GM19035 (cell line): ENCODE data around the gene FRMPD2.
"Not testable (repeated sequence)": the region's sequence is repeated elsewhere in the genome, so short reads cannot be mapped to it uniquely, and the experiment has no call there.

ENCODE experiments used
- ATAC-seq: cut with Tn5 transposase; IDR thresholded peaks from one replicate; pipeline ENCODE4 v1.9.1; 2021; ENCODE audit not compliant: unreplicated experiment

The FRMPD2 gene

GRCh38 chr10:48235501-48235900 is 39.0 kb downstream of the FRMPD2 start:
- no peak for ATAC-seq

GRCh38 chr10:48234787-48235186 is 39.7 kb downstream of the FRMPD2 start:
- no peak for ATAC-seq

- ATAC-seq: no peak
Observed at GRCh38 chr10:48234295-48234694, 40.2 kb downstream of the FRMPD2 start.

GRCh38 chr10:48233559-48234005 is 40.9 kb downstream of the FRMPD2 start:
- no peak for ATAC-seq

GRCh38 chr10:48232717-48233447 is 41.6 kb downstream of the FRMPD2 start:
- ATAC-seq: no peak

- peak; percentile 76 for ATAC-seq
Observed at GRCh38 chr10:48231699-48232315, 42.7 kb downstream of the FRMPD2 start.

GRCh38 chr10:48231178-48231577 is 43.3 kb downstream of the FRMPD2 start:
- no peak for ATAC-seq

- ATAC-seq: no peak
Observed at GRCh38 chr10:48227213-48227612, 47.3 kb downstream of the FRMPD2 start.

GRCh38 chr10:48224979-48225560 is 49.4 kb downstream of the FRMPD2 start:
- ATAC-seq: no peak

- ATAC-seq: no peak
Observed at GRCh38 chr10:48224296-48224695, 50.2 kb downstream of the FRMPD2 start.

- ATAC-seq: no peak
Observed at GRCh38 chr10:48221814-48222213, 52.7 kb downstream of the FRMPD2 start.

GRCh38 chr10:48221031-48221430 is 53.5 kb downstream of the FRMPD2 start:
- not testable (repeated sequence) for ATAC-seq

GRCh38 chr10:48219194-48219593 is 55.3 kb downstream of the FRMPD2 start:
- no peak for ATAC-seq

- ATAC-seq: no peak
Observed at GRCh38 chr10:48216744-48217143, 57.8 kb downstream of the FRMPD2 start.

- ATAC-seq: no peak
Observed at GRCh38 chr10:48216204-48216505, 58.3 kb downstream of the FRMPD2 start.

- no peak for ATAC-seq
Observed at GRCh38 chr10:48215486-48216203, 58.9 kb downstream of the FRMPD2 start.

- no peak for ATAC-seq
Observed at GRCh38 chr10:48214716-48215485, 59.6 kb downstream of the FRMPD2 start.

- ATAC-seq: no peak
Observed at GRCh38 chr10:48213047-48213446, 61.4 kb downstream of the FRMPD2 start.

- no peak for ATAC-seq
Observed at GRCh38 chr10:48211777-48212176, 62.7 kb downstream of the FRMPD2 start.

GRCh38 chr10:48210966-48211365 is 63.5 kb downstream of the FRMPD2 start:
- ATAC-seq: no peak

- no peak for ATAC-seq
Observed at GRCh38 chr10:48210391-48210790, 64.1 kb downstream of the FRMPD2 start.
